MM.1S (cell line): ENCODE measurements around the gene PIGT.

ENCODE experiments used
- DNase-seq: peaks from one replicate; pipeline ENCODE4 v3.0.0-alpha.2; 2015
- H2AFZ ChIP-seq: fragments of 300-600 bp; sonication (generic); 2 replicates; pipeline ENCODE4 v1.6.0; 2016; ENCODE audit warnings: antibody characterized with exemption, low read length
- H3F3A ChIP-seq: fragments of 300-600 bp; sonication (generic); 2 replicates; pipeline ENCODE4 v1.6.1; 2016; ENCODE audit warnings: mild to moderate bottlenecking, antibody characterized with exemption, low read length, moderate library complexity, mixed read lengths; ENCODE audit not compliant: insufficient read depth
- H3K27ac ChIP-seq: fragments of 300-600 bp; sonication (generic); 2 replicates; pipeline ENCODE4 v1.5.1; 2016; ENCODE audit warnings: mild to moderate bottlenecking, low read length
- H3K27me3 ChIP-seq: fragments of 300-600 bp; sonication (generic); replicated peaks from 2 replicates; pipeline ENCODE4 v1.6.0; 2016; ENCODE audit warnings: low read length; ENCODE audit not compliant: insufficient read depth
- H3K36me3 ChIP-seq: fragments of 300-600 bp; sonication (generic); replicated peaks from 2 replicates; pipeline ENCODE4 v1.6.1; 2016; ENCODE audit warnings: mild to moderate bottlenecking, low read length, mixed read lengths; ENCODE audit not compliant: insufficient read depth
- H3K4me1 ChIP-seq: fragments of 300-600 bp; sonication (generic); 2 replicates; pipeline ENCODE4 v1.6.1; 2016; ENCODE audit warnings: low read length, mixed read lengths
- H3K4me2 ChIP-seq: fragments of 300-600 bp; sonication (generic); 2 replicates; pipeline ENCODE4 v1.6.0; 2016; ENCODE audit warnings: low read depth, low read length
- H3K4me3 ChIP-seq: fragments of 300-600 bp; sonication (generic); 2 replicates; pipeline ENCODE4 v1.5.1; 2016; ENCODE audit warnings: low read length, mixed read lengths
- H3K79me2 ChIP-seq: fragments of 300-600 bp; sonication (generic); 2 replicates; pipeline ENCODE4 v1.6.1; 2016; ENCODE audit warnings: mixed run types, low read length, mixed read lengths
- H3K9ac ChIP-seq: fragments of 300-600 bp; sonication (generic); 2 replicates; pipeline ENCODE4 v1.6.1; 2016; ENCODE audit warnings: low read length, mixed read lengths
- H3K9me2 ChIP-seq: fragments of 300-600 bp; sonication (generic); replicated peaks from 2 replicates; pipeline ENCODE4 v1.6.1; 2016; ENCODE audit warnings: mild to moderate bottlenecking, low read length, mixed read lengths; ENCODE audit not compliant: insufficient read depth
- H3K9me3 ChIP-seq: fragments of 300-600 bp; sonication (generic); replicated peaks from 2 replicates; pipeline ENCODE4 v1.6.1; 2016; ENCODE audit warnings: mild to moderate bottlenecking, low read length, mixed read lengths; ENCODE audit not compliant: insufficient read depth
- H4K20me1 ChIP-seq: fragments of 300-600 bp; sonication (generic); 2 replicates; pipeline ENCODE4 v1.6.1; 2016; ENCODE audit warnings: mild to moderate bottlenecking, low read length, moderate library complexity, mixed read lengths; ENCODE audit not compliant: insufficient read depth
- EZH2 ChIP-seq: fragments of 300-600 bp; sonication (generic); optimal IDR thresholded peaks from 2 replicates; pipeline ENCODE3; 2017; ENCODE audit warnings: low read depth, mild to moderate bottlenecking, antibody characterized with exemption, low read length, mixed read lengths
- EZH2phosphoT487 ChIP-seq: fragments of 300-600 bp; sonication (generic); IDR thresholded peaks from 2 replicates; pipeline ENCODE4 v1.6.1; 2018; ENCODE audit warnings: antibody characterized with exemption, low read length
- TF ChIP-seq, protein P1 (sequence below): fragments of 300-600 bp; sonication (generic); IDR thresholded peaks from 2 replicates; pipeline ENCODE4 v1.5.1; 2016; ENCODE audit warnings: antibody characterized with exemption, low read length, mixed read lengths

Gene PIGT

DNA sequence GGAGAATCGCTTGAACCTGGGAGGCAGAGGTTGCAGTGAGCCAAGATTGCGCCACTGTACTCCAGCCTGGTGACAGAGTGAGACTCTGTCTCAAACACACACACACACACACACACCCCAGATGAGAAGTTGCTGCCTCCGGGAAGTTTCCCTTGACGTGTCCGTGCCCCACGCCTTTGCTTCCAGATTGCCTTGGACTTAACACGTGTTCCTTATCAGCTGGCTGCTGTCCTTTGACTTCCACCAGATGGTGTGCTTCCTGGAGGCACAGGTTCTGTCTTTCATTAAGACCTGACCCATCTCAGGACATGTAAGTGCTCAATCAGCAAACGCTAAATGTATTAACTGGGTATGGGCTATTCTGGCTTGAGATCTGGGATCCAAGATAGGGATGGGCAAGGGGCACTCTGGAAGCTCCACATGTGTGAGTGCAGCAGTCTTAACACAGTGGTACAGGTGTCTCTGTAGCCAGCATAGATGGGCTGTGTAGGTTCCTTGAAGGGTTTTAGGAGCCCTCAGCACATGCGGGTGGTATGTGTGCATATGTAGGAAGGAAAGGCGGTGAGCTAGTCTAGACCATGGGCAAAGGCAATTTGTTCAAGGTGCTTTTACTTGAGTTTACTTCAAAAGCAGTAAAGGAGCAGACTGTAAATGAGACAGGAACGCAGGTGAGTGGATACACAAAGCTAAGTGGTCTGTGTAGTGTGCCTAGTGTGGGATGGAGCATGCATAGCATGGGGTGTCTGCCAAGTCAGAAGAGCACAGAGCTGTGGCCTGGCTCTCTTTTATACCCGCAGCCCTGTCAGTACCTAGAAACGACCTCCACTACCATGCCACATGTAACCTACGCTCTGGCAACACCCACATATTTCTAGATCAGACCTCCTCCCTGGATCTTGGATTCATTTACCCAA, 11.6 kb downstream of the PIGT start:
- Histone ChIP-seq H3K9ac (no peak overlapping the region), H3K79me2 (no peaks in the 10 kb centered on the region), H3K4me2 (no peak overlapping the region), H3F3A (peaks cover 11% of the 10 kb centered on the region), H3K4me1 (peaks cover 12% of the 10 kb centered on the region), H3K36me3 (no peaks in the 10 kb centered on the region), H3K9me2 (no peaks in the 10 kb centered on the region), H3K27me3 (no peaks in the 10 kb centered on the region), H3K9me3 (no peaks in the 10 kb centered on the region), H2AFZ (no peak overlapping the region), H4K20me1 (no peaks in the 10 kb centered on the region), H3K27ac (no peak overlapping the region), H3K4me3 (no peak overlapping the region)
- DNase-seq, result no peak
- TF ChIP-seq EZH2phosphoT487 (no peak), EZH2 (no peak)
- TF ChIP-seq, protein P1, sequence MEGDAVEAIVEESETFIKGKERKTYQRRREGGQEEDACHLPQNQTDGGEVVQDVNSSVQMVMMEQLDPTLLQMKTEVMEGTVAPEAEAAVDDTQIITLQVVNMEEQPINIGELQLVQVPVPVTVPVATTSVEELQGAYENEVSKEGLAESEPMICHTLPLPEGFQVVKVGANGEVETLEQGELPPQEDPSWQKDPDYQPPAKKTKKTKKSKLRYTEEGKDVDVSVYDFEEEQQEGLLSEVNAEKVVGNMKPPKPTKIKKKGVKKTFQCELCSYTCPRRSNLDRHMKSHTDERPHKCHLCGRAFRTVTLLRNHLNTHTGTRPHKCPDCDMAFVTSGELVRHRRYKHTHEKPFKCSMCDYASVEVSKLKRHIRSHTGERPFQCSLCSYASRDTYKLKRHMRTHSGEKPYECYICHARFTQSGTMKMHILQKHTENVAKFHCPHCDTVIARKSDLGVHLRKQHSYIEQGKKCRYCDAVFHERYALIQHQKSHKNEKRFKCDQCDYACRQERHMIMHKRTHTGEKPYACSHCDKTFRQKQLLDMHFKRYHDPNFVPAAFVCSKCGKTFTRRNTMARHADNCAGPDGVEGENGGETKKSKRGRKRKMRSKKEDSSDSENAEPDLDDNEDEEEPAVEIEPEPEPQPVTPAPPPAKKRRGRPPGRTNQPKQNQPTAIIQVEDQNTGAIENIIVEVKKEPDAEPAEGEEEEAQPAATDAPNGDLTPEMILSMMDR, result no peak

DNA sequence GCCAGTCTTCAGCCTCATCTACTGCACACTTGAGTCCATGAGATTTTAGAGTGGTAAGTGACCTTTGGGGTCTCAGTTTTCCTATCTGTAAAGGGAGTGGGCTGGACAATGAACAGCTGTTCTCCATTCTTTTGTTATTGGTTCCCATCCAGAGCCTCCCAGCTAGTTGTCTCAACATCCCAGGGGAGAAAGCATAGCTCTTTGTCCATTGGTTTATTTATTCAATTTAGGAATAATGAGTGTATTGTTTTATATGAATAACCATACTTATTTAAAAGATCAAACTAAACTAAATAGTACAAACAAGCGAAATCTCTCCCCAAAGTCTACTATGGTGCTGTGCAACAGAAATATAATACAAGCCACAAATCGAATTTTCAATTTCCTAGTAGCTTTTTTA, 13.7 kb downstream of the PIGT start:
- Histone ChIP-seq H3K27ac (no peak overlapping the region), H3F3A (peaks cover 11% of the 10 kb centered on the region), H3K4me3 (no peak overlapping the region), H3K4me2 (no peak overlapping the region), H3K4me1 (peaks cover 21% of the 10 kb centered on the region), H3K9me2 (no peaks in the 10 kb centered on the region), H3K36me3 (no peaks in the 10 kb centered on the region), H3K9ac (no peak overlapping the region), H3K79me2 (no peaks in the 10 kb centered on the region), H3K27me3 (no peaks in the 10 kb centered on the region), H3K9me3 (no peaks in the 10 kb centered on the region), H2AFZ (no peak overlapping the region), H4K20me1 (no peaks in the 10 kb centered on the region)
- DNase-seq, result no peak
- TF ChIP-seq, protein P1, result no peak
- TF ChIP-seq EZH2 (no peak), EZH2phosphoT487 (no peak)

- Histone ChIP-seq H3K9me3 (no peaks in the 10 kb centered on the region), H2AFZ (0 out of 2 replicates have a peak overlapping the region, but pooled peaks have one; percentile 10), H3K4me2 (peak overlapping the region; percentile 39), H3F3A (peaks cover 11% of the 10 kb centered on the region), H3K4me3 (no peak overlapping the region), H3K4me1 (peaks cover 21% of the 10 kb centered on the region), H3K36me3 (no peaks in the 10 kb centered on the region), H4K20me1 (no peaks in the 10 kb centered on the region), H3K27me3 (no peaks in the 10 kb centered on the region), H3K9ac (no peak overlapping the region), H3K27ac (peak overlapping the region; percentile 58; the same call in 1 of the 2 replicates), H3K9me2 (no peaks in the 10 kb centered on the region), H3K79me2 (no peaks in the 10 kb centered on the region)
- no peak for TF ChIP-seq EZH2phosphoT487
- TF ChIP-seq, protein P1, result no peak
- no peak for TF ChIP-seq EZH2
- DNase-seq, result peak; percentile 77
These were observed 16.4 kb downstream of the PIGT start for GRCh38 chr20:45432294-45432693.
